Endothelial cell of umbilical vein (primary cell): ENCODE data around the gene ZFHX2. TPM values are rescaled to one million over a fixed set of nuclear protein-coding genes. Genes with fewer than 3 reads are reported as not detected.
A peak's percentile ranks its signal among the peaks of the same experiment; 100 is the strongest.
"Not testable (repeated sequence)": the region's sequence is repeated elsewhere in the genome, so short reads cannot be mapped to it uniquely, and the experiment has no call there.

Experiments used
- BruUV-seq: library from RNA; stranded (reverse); fragments of 400-500 nt; replicated peaks from 2 replicates; lab custom pipeline; 2021; lab: Mats Ljungman, UMichigan
- CTCF ChIA-PET: fragments of 300-600, 350-600 bp; sonication (Branson Sonifier 250); formaldehyde crosslinking; loops from one replicate; lab custom pipeline; 2021; ENCODE audit warnings: antibody characterized with exemption, inconsistent platforms; lab: Charles Lee
- POLR2A ChIA-PET: fragments of 300-600, 350-600 bp; sonication (Branson Sonifier 250); formaldehyde crosslinking; loops from one replicate; lab custom pipeline; 2021; ENCODE audit warnings: antibody characterized with exemption, inconsistent platforms; lab: Charles Lee
- DNase-seq: peaks from one replicate; pipeline ENCODE4 v3.0.0-alpha.2; 2011; ENCODE audit warnings: low read depth, low spot score
- FAIRE-seq: peaks from 2 replicates; lab custom pipeline; 2011; peaks lifted over from hg19 to GRCh38; lab: Jason Lieb, UNC
- H2AFZ ChIP-seq: 2 replicates; pipeline ENCODE4 v1.6.0; 2012; ENCODE audit warnings: low read depth, low read length, control low read depth, inconsistent platforms
- H3K27ac ChIP-seq: 2 replicates; pipeline ENCODE4 v1.5.1; 2011; ENCODE audit warnings: low read depth, mild to moderate bottlenecking, control low read depth, low read length, moderate library complexity; ENCODE audit not compliant: insufficient read depth
- H3K27me3 ChIP-seq, 2 experiments: 2 replicates each; pipeline versions ENCODE4 v1.6.0 to v1.6.1; 2011; ENCODE audit warnings: low read length in 2 of 2, mixed read lengths in 1 of 2; ENCODE audit not compliant: control insufficient read depth in 2 of 2, insufficient read depth in 2 of 2
- H3K36me3 ChIP-seq, 2 experiments: 2 replicates in 1 of 2; 3 replicates in 1 of 2; pipeline ENCODE4 v1.5.1; 2011; ENCODE audit warnings: low read length in 2 of 2, mild to moderate bottlenecking in 1 of 2, moderate library complexity in 1 of 2; ENCODE audit not compliant: control insufficient read depth in 2 of 2, insufficient read depth in 2 of 2; ENCODE audit errors: extremely low read depth in 1 of 2
- H3K4me1 ChIP-seq: 3 replicates; pipeline ENCODE4 v1.5.1; 2011; ENCODE audit warnings: mild to moderate bottlenecking, low read length; ENCODE audit not compliant: control insufficient read depth, insufficient read depth; ENCODE audit errors: extremely low read depth
- H3K4me2 ChIP-seq: 2 replicates; pipeline ENCODE4 v1.6.1; 2011; ENCODE audit warnings: low read length, control low read depth, mixed read lengths; ENCODE audit not compliant: insufficient read depth
- H3K4me3 ChIP-seq, 3 experiments: fragments of 200-600 bp in 1 of 3; sonication (generic), shearing (Covaris generic) in 1 of 3; replicated peaks in 1 of 3; 2 replicates each; pipeline ENCODE4 v1.5.1; 2011 to 2016; ENCODE audit warnings: control low read depth in 3 of 3, low read length in 3 of 3, mild to moderate bottlenecking in 2 of 3, inconsistent platforms in 1 of 3, low read depth in 1 of 3, moderate library complexity in 1 of 3; ENCODE audit not compliant: insufficient read depth in 1 of 3
- H3K79me2 ChIP-seq: 2 replicates; pipeline ENCODE4 v1.6.0; 2012; ENCODE audit warnings: low read length, inconsistent platforms; ENCODE audit not compliant: control insufficient read depth, insufficient read depth
- H3K9ac ChIP-seq: replicated peaks from 2 replicates; pipeline ENCODE3; 2011; ENCODE audit warnings: low read length, control low read depth; ENCODE audit not compliant: insufficient read depth; ENCODE audit errors: extremely low read depth
- H3K9me1 ChIP-seq: replicated peaks from 3 replicates; pipeline ENCODE4 v1.6.0; 2011; ENCODE audit warnings: mild to moderate bottlenecking, low read length; ENCODE audit not compliant: control insufficient read depth, insufficient read depth; ENCODE audit errors: extremely low read depth
- H3K9me3 ChIP-seq: replicated peaks from 2 replicates; pipeline ENCODE4 v1.5.1; 2012; ENCODE audit warnings: low read length, inconsistent platforms; ENCODE audit not compliant: control insufficient read depth, insufficient read depth
- H4K20me1 ChIP-seq: replicated peaks from 2 replicates; pipeline ENCODE3; 2011; ENCODE audit warnings: mild to moderate bottlenecking, low read length; ENCODE audit not compliant: control insufficient read depth, insufficient read depth; ENCODE audit errors: extremely low read depth
- CTCF ChIP-seq, 2 donors: IDR thresholded peaks; 1 replicate in 1 of 2; 2 replicates in 1 of 2; pipeline ENCODE4 v1.5.1; 2011; ENCODE audit warnings: low read length in 2 of 2, mild to moderate bottlenecking in 2 of 2, moderate library complexity in 2 of 2, control low read depth in 1 of 2, inconsistent platforms in 1 of 2, low read depth in 1 of 2; ENCODE audit not compliant: insufficient read depth in 1 of 2; ENCODE audit errors: extremely low read depth in 1 of 2
- EZH2 ChIP-seq: IDR thresholded peaks from 2 replicates; pipeline ENCODE4 v1.6.1; 2012; ENCODE audit warnings: borderline replicate concordance, low read depth, mild to moderate bottlenecking, moderate library complexity, low read length, inconsistent platforms; ENCODE audit not compliant: severe bottlenecking
- FOS ChIP-seq: IDR thresholded peaks from 2 replicates; pipeline ENCODE4 v1.6.1; 2011; ENCODE audit warnings: mild to moderate bottlenecking, low read length, moderate library complexity, borderline replicate concordance; ENCODE audit not compliant: insufficient read depth
- GATA2 ChIP-seq: IDR thresholded peaks from 2 replicates; pipeline ENCODE4 v1.7.0; 2011; ENCODE audit warnings: low read depth, mild to moderate bottlenecking, moderate library complexity, mixed read lengths, low read length; ENCODE audit not compliant: insufficient read length, insufficient read depth
- JUN ChIP-seq: IDR thresholded peaks from 2 replicates; pipeline ENCODE4 v1.6.1; 2011; ENCODE audit warnings: borderline replicate concordance, low read depth; ENCODE audit not compliant: insufficient read length, insufficient read depth
- MYC ChIP-seq: IDR thresholded peaks from one replicate; pipeline ENCODE4 v1.6.1; 2011; ENCODE audit warnings: mild to moderate bottlenecking, low read depth, low read length
- POLR2A ChIP-seq: IDR thresholded peaks from 2 replicates; pipeline ENCODE4 v1.6.1; 2012; ENCODE audit warnings: low read depth, mild to moderate bottlenecking, control low read depth, low read length
- POLR2AphosphoS5 ChIP-seq: IDR thresholded peaks from 2 replicates; pipeline ENCODE4 v1.6.1; 2012; ENCODE audit warnings: low read depth, mild to moderate bottlenecking, control low read depth, low read length, moderate library complexity; ENCODE audit not compliant: insufficient read depth
- dilution Hi-C: fragments of 300-500 bp; cut with MboI; formaldehyde crosslinking; loops from one replicate; pipeline ENCODE4 v1.15.0; 2019; ENCODE audit warnings: low sequenced_read_pairs; ENCODE audit not compliant: extremely low pct_ligation_motif_present
- intact Hi-C: fragments of 100-400 bp; cut with micrococcal nuclease; formaldehyde crosslinking; loops from one replicate; pipeline ENCODE4 v1.10.0; 2022
- polyA plus RNA-seq, 4 experiments: library from polyadenylated mRNA; depleted of rRNA in 3 of 4; stranded (reverse) in 3 of 4; unstranded in 1 of 4; fragments of >200 nt; gene quantifications; 2 replicates each; pipeline versions ENCODE4 v1.2.1 to v1.2.3, GENCODE V29; 2011 to 2012; ENCODE audit warnings: missing spikeins in 1 of 4
- total RNA-seq: library from RNA; stranded (reverse); gene quantifications from 2 replicates; pipeline ENCODE4 v1.2.3, GENCODE V29; 2021
- TF ChIP-seq, protein P1 (sequence below): IDR thresholded peaks from 2 replicates; pipeline ENCODE4 v1.6.1; 2011; ENCODE audit not compliant: insufficient read depth, insufficient read length

Gene ZFHX2
- total and polyA plus RNA-seq, 2 donors (not counting 3 experiments of a cell fraction or from before 2014, with no cell fraction given): 0.25 to 2.3 TPM

- Histone ChIP-seq H3K27me3 (no peaks in the 10 kb centered on the region), H3K4me2 (no peak overlapping the region), H4K20me1 (no peaks in the 10 kb centered on the region), H3K9me3 (no peaks in the 10 kb centered on the region), H3K9ac (no peak overlapping the region), H3K9me1 (no peaks in the 10 kb centered on the region), H3K79me2 (no peaks in the 10 kb centered on the region), H3K36me3 (no peaks in the 10 kb centered on the region), H3K27ac (no peak overlapping the region), H3K4me1 (peaks cover 5% of the 10 kb centered on the region), H3K4me3 (no peak overlapping the region), H2AFZ (peak overlapping the region; percentile 31)
- BruUV-seq: no TSS peak
- CTCF ChIA-PET: interaction anchor here (0.6 to 2.3 kb wide), 26 partner anchors 9 to 342 kb away, joined by 3 to 95 read pairs (median 4); partner anchors contain the start of genes DHRS2, JPH4 and ZFHX2
- dilution Hi-C loops: no loop called here
- FAIRE-seq: peak; percentile 76
- TF ChIP-seq JUN (no peak), CTCF (IDR thresholded peaks at IDR 0.05; ENCODE audit: extremely low read depth in 1 of 2, insufficient read depth in 1 of 2, low read depth in 1 of 2, low read length in 2 of 2) (peak; percentile 76 to 90), POLR2A (no peak), FOS (no peak), EZH2 (no peak), GATA2 (peak; percentile 72), POLR2AphosphoS5 (peak; percentile 15), MYC (no peak)
- TF ChIP-seq, protein P1, sequence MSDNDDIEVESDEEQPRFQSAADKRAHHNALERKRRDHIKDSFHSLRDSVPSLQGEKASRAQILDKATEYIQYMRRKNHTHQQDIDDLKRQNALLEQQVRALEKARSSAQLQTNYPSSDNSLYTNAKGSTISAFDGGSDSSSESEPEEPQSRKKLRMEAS: no peak
- intact Hi-C loops: loop anchor here (1.0 to 2.0 kb wide), 3 partner anchors 44 to 340 kb away; no protein-coding TSS in a partner anchor
- DNase-seq: peak; percentile 87
- POLR2A ChIA-PET: no interaction called here
Measured at GRCh38 chr14:23588884-23589598, 37.5 kb upstream of the ZFHX2 start.

- H3K79me2 ChIP-seq, dilution Hi-C loops, intact Hi-C loops, H3K4me2 ChIP-seq, H2AFZ ChIP-seq, H3K9ac ChIP-seq, H3K4me3 ChIP-seq, H3K27me3 ChIP-seq, FAIRE-seq, BruUV-seq, H3K4me1 ChIP-seq, H4K20me1 ChIP-seq, H3K27ac ChIP-seq, DNase-seq, H3K9me3 ChIP-seq, H3K36me3 ChIP-seq, H3K9me1 ChIP-seq, POLR2A ChIA-PET: not testable (repeated sequence)
- CTCF ChIA-PET: interaction anchor here (0.9 kb wide), 1 partner anchor 81 kb away, joined by 3 read pairs; no protein-coding TSS in a partner anchor
Measured at GRCh38 chr14:23584527-23585203, 33.1 kb upstream of the ZFHX2 start.
